HepG2 (cell line): ENCODE results near the gene GABRR3. TPM values are rescaled to one million over a fixed set of nuclear protein-coding genes. Genes with fewer than 3 reads are reported as not detected.

Experiments
- ATAC-seq: fragments of 200-7000 bp; cut with Tn5 transposase; 3 replicates; pipeline ENCODE4 v1.9.1; 2020; ENCODE audit warnings: mild to moderate bottlenecking, moderate library complexity
- BruUV-seq: library from RNA; stranded (reverse); fragments of 400-500 nt; replicated peaks from 2 replicates; lab custom pipeline; 2021; lab: Mats Ljungman, UMichigan
- CTCF ChIA-PET: fragments of 300-600 bp; formaldehyde crosslinking; extraction: SDS; loops from one replicate; lab custom pipeline; 2021; ENCODE audit warnings: low total read pairs, inconsistent platforms, low intra/inter-chr PET ratio; lab: Yijun Ruan, JAX
- POLR2A ChIA-PET: fragments of 350-600 bp; sonication (Branson Sonifier 250); formaldehyde crosslinking; loops from one replicate; lab custom pipeline; 2020; ENCODE audit warnings: antibody characterized with exemption, inconsistent platforms; lab: Yijun Ruan, JAX
- DNase-seq: peaks from one replicate; pipeline ENCODE4 v3.0.0-alpha.2; 2015; ENCODE audit warnings: low spot score
- FAIRE-seq: peaks from 3 replicates; lab custom pipeline; 2011; peaks lifted over from hg19 to GRCh38; lab: Jason Lieb, UNC
- H2AFZ ChIP-seq: one replicate; pipeline ENCODE4 v1.6.1; 2011; ENCODE audit warnings: low read length, inconsistent platforms
- H3K27ac ChIP-seq: fragments of 300-600 bp; 3 replicates; pipeline ENCODE4 v1.8.0; 2011; ENCODE audit warnings: mixed run types, mild to moderate bottlenecking, mixed read lengths, low read length, inconsistent platforms; ENCODE audit not compliant: insufficient read depth; ENCODE audit errors: extremely low read length
- H3K27me3 ChIP-seq, 2 experiments: fragments of 200-600 bp in 1 of 2; 2 replicates in 1 of 2; 3 replicates in 1 of 2; pipeline versions ENCODE4 v1.6.0 to v1.8.0; 2011; ENCODE audit warnings: low read length in 2 of 2, mild to moderate bottlenecking in 2 of 2, moderate library complexity in 2 of 2, inconsistent platforms in 1 of 2; ENCODE audit not compliant: insufficient read depth in 2 of 2, control insufficient read depth in 1 of 2
- H3K36me3 ChIP-seq, 2 experiments: fragments of 200-600 bp in 1 of 2; replicated peaks in 1 of 2; 2 replicates in 1 of 2; 3 replicates in 1 of 2; pipeline versions ENCODE4 v1.5.1 to v1.8.0; 2011; ENCODE audit warnings: low read length in 2 of 2, inconsistent platforms in 1 of 2; ENCODE audit not compliant: insufficient read depth in 2 of 2, control insufficient read depth in 1 of 2
- H3K4me1 ChIP-seq: 2 replicates; pipeline ENCODE4 v1.5.1; 2012; ENCODE audit warnings: low read length, inconsistent platforms; ENCODE audit not compliant: insufficient read depth
- H3K4me2 ChIP-seq: 2 replicates; pipeline ENCODE4 v1.6.0; 2011; ENCODE audit warnings: low read depth, low read length, inconsistent platforms
- H3K4me3 ChIP-seq, 3 experiments: fragments of 200-600 bp in 1 of 3; sonication (generic), shearing (Covaris generic) in 1 of 3; replicated peaks in 1 of 3; 2 replicates each; pipeline ENCODE4 v1.5.1; 2011 to 2016; ENCODE audit warnings: low read length in 3 of 3, inconsistent platforms in 2 of 3, low read depth in 2 of 3, mild to moderate bottlenecking in 2 of 3, control low read depth in 1 of 3, mixed read lengths in 1 of 3; ENCODE audit not compliant: insufficient read depth in 1 of 3
- H3K79me2 ChIP-seq: one replicate; pipeline ENCODE4 v1.6.1; 2011; ENCODE audit warnings: low read length, inconsistent platforms; ENCODE audit not compliant: insufficient read depth
- H3K9ac ChIP-seq: 2 replicates; pipeline ENCODE4 v1.6.0; 2011; ENCODE audit warnings: mild to moderate bottlenecking, low read depth, low read length, inconsistent platforms; ENCODE audit not compliant: insufficient read depth
- H3K9me3 ChIP-seq: 2 replicates; pipeline ENCODE4 v1.5.1; 2012; ENCODE audit warnings: mild to moderate bottlenecking, low read length
- H4K20me1 ChIP-seq: 2 replicates; pipeline ENCODE4 v1.6.0; 2011; ENCODE audit warnings: inconsistent platforms, mild to moderate bottlenecking, low read length, moderate library complexity; ENCODE audit not compliant: insufficient read depth
- ADNP ChIP-seq: sonication (generic); formaldehyde crosslinking; IDR thresholded peaks from 2 replicates; pipeline ENCODE4 v1.4.0; 2020; ENCODE audit warnings: missing genetic modification reagents
- CENPT ChIP-seq: sonication (generic); formaldehyde crosslinking; IDR thresholded peaks from 2 replicates; pipeline ENCODE4 v1.8.0; 2022; ENCODE audit warnings: low read depth, mild to moderate bottlenecking, moderate library complexity, missing genetic modification reagents
- LCORL ChIP-seq, 2 experiments: fragments of 450-650 bp in 1 of 2; sonication (generic) in 1 of 2; formaldehyde crosslinking in 1 of 2; IDR thresholded peaks; 2 replicates each; pipeline versions ENCODE4 v1.5.0 to v1.6.1; 2017 to 2020; ENCODE audit warnings: antibody characterized with exemption in 1 of 2, missing genetic modification reagents in 1 of 2
- NKX3-1 ChIP-seq: sonication (generic); formaldehyde crosslinking; IDR thresholded peaks from 2 replicates; pipeline ENCODE4 v1.5.0; 2020; ENCODE audit warnings: missing genetic modification reagents
- ONECUT2 ChIP-seq: sonication (generic); formaldehyde crosslinking; IDR thresholded peaks from 2 replicates; pipeline ENCODE4 v1.4.0; 2020; ENCODE audit warnings: missing genetic modification reagents
- POLR2A ChIP-seq, 2 experiments: IDR thresholded peaks; 2 replicates each; pipeline ENCODE4 v1.6.1; 2011; ENCODE audit warnings: low read depth in 2 of 2, low read length in 2 of 2, mild to moderate bottlenecking in 1 of 2, moderate library complexity in 1 of 2; ENCODE audit not compliant: insufficient read depth in 1 of 2
- TEF ChIP-seq: sonication (generic); formaldehyde crosslinking; IDR thresholded peaks from 2 replicates; pipeline ENCODE4 v1.5.0; 2020; ENCODE audit warnings: missing genetic modification reagents
- TFDP2 ChIP-seq: sonication (generic); formaldehyde crosslinking; IDR thresholded peaks from 2 replicates; pipeline ENCODE4 v1.4.0; 2020; ENCODE audit warnings: missing genetic modification reagents
- ZBED4 ChIP-seq: sonication (generic); formaldehyde crosslinking; IDR thresholded peaks from 2 replicates; pipeline ENCODE4 v1.4.0; 2020; ENCODE audit warnings: missing genetic modification reagents, borderline replicate concordance
- ZNF350 ChIP-seq: sonication (generic); formaldehyde crosslinking; IDR thresholded peaks from 2 replicates; pipeline ENCODE4 v1.4.0; 2020; ENCODE audit warnings: mild to moderate bottlenecking, low read depth, missing genetic modification reagents, borderline replicate concordance
- ZNF484 ChIP-seq: sonication (generic); formaldehyde crosslinking; IDR thresholded peaks from 2 replicates; pipeline ENCODE4 v1.5.1; 2020; ENCODE audit warnings: mild to moderate bottlenecking, low read depth, missing genetic modification reagents, borderline replicate concordance
- ZNF75D ChIP-seq: sonication (generic); formaldehyde crosslinking; IDR thresholded peaks from 2 replicates; pipeline ENCODE4 v1.8.1; 2023; ENCODE audit warnings: missing genetic modification reagents, mild to moderate bottlenecking, borderline replicate concordance
- ZNF790 ChIP-seq: sonication (generic); formaldehyde crosslinking; IDR thresholded peaks from 2 replicates; pipeline ENCODE4 v1.8.0; 2022; ENCODE audit warnings: missing genetic modification reagents, mild to moderate bottlenecking, borderline replicate concordance
- ZSCAN30 ChIP-seq: sonication (generic); formaldehyde crosslinking; IDR thresholded peaks from 2 replicates; pipeline ENCODE4 v1.5.0; 2020; ENCODE audit warnings: mild to moderate bottlenecking, missing genetic modification reagents
- WGBS: methylation state at CpG from one replicate; pipeline ENCODE4 v1.1.6; 2017; ENCODE audit warnings: low lambda C conversion rate; 5-methylcytosine and 5-hydroxymethylcytosine counted together
- in situ Hi-C: cut with HindIII; loops from 2 replicates; pipeline ENCODE4 v1.10.0; 2017; ENCODE audit warnings: low pct_unique_long_range_greater_than_20kb; ENCODE audit not compliant: extremely low pct_ligation_motif_present
- intact Hi-C: fragments of 100-400 bp; cut with micrococcal nuclease; formaldehyde crosslinking; loops from one replicate; pipeline ENCODE4 v1.10.0; 2022; ENCODE audit not compliant: unreplicated experiment
- polyA plus RNA-seq, 8 experiments: library from polyadenylated mRNA; depleted of rRNA in 3 of 8; stranded (reverse) in 7 of 8; unstranded in 1 of 8; fragments of >200 nt; fragmentation: Illumina TruSeq in 4 of 8; extraction: Trizol in 4 of 8; gene quantifications; 2 replicates each; pipeline versions ENCODE4 v1.2.1 to v1.2.3, GENCODE V29; 2011 to 2016; ENCODE audit warnings: low read depth in 4 of 8, missing spikeins in 1 of 8, mixed read lengths in 1 of 8; ENCODE audit not compliant: insufficient read depth in 1 of 8
- total RNA-seq, 5 experiments: library from RNA; depleted of rRNA; stranded (reverse); fragments of >200 nt; fragmentation: Illumina TruSeq; extraction: Trizol; gene quantifications; 2 replicates each; pipeline ENCODE4 v1.2.3, GENCODE V29; 2016; ENCODE audit warnings: low read depth in 1 of 5

The GABRR3 gene
- total and polyA plus RNA-seq, 2 of the 13 experiments (the other 11 are each of a cell fraction or from before 2014, with no cell fraction given), result 0.42 to 0.83 TPM

- DNase-seq, result no peak
- no peak overlapping the region for H2AFZ ChIP-seq
- H3K36me3 ChIP-seq, result no peaks in the 10 kb centered on the region
- WGBS, result 65% methylated on average over 5 of the region's 5 CpGs
- no peak overlapping the region for H3K4me3 ChIP-seq
- H3K9me3 ChIP-seq, result no peaks in the 10 kb centered on the region
- no peak overlapping the region for H3K9ac ChIP-seq
- in situ Hi-C loops, result no loop called here
- no peak for FAIRE-seq
- H3K4me1 ChIP-seq, result peaks cover 65% of the 10 kb centered on the region
- no peaks in the 10 kb centered on the region for H4K20me1 ChIP-seq
- no peaks in the 10 kb centered on the region for H3K27me3 ChIP-seq
- no peak for ATAC-seq
- POLR2A ChIA-PET, result no interaction called here
- CTCF ChIA-PET, result no interaction called here
- no peak overlapping the region for H3K27ac ChIP-seq
- H3K4me2 ChIP-seq, result no peak overlapping the region
- TF ChIP-seq ZSCAN30 (CRISPR knock-in tag) (no peak), NKX3-1 (CRISPR knock-in tag) (no peak), ZNF790 (no peak), ONECUT2 (CRISPR knock-in tag) (no peak), LCORL (IDR thresholded peaks at IDR 0.05) (no peak), LCORL (CRISPR knock-in tag; IDR thresholded peaks at IDR 0.05) (no peak), CENPT (CRISPR knock-in tag) (no peak), ZNF350 (no peak), ZNF75D (no peak), TFDP2 (CRISPR knock-in tag) (no peak), ZNF484 (CRISPR knock-in tag) (no peak), POLR2A (IDR thresholded peaks at IDR 0.05; ENCODE audit: insufficient read depth in 1 of 2, low read depth in 2 of 2, low read length in 2 of 2) (no peak), TEF (no peak), ADNP (CRISPR knock-in tag) (no peak), ZBED4 (CRISPR knock-in tag) (no peak)
- no TSS peak for BruUV-seq
- no peaks in the 10 kb centered on the region for H3K79me2 ChIP-seq
- intact Hi-C loops, result no loop called here
Measured at GRCh38 chr3:97991293-97991682, 43.8 kb downstream of the GABRR3 start.
